ENCODE results near the gene PCDHGA1. TPM values are rescaled to one million over a fixed set of nuclear protein-coding genes. Genes with fewer than 3 reads are reported as not detected.

Gene PCDHGA1
- total and polyA plus RNA-seq, 2 experiments from 2014 or later: 1.2 to 1.7 TPM

- Histone ChIP-seq H3K36me3 (peaks cover 26% of the 10 kb centered on the region), H3K27ac (no peak overlapping the region), H3K27me3 (no peaks in the 10 kb centered on the region), H3K4me1 (ENCODE audit: low read depth) (peaks cover 6% of the 10 kb centered on the region), H3K9me3 (ENCODE audit: low read depth) (no peaks in the 10 kb centered on the region), H3K4me3 (no peak overlapping the region)
- TF ChIP-seq, protein P1, sequence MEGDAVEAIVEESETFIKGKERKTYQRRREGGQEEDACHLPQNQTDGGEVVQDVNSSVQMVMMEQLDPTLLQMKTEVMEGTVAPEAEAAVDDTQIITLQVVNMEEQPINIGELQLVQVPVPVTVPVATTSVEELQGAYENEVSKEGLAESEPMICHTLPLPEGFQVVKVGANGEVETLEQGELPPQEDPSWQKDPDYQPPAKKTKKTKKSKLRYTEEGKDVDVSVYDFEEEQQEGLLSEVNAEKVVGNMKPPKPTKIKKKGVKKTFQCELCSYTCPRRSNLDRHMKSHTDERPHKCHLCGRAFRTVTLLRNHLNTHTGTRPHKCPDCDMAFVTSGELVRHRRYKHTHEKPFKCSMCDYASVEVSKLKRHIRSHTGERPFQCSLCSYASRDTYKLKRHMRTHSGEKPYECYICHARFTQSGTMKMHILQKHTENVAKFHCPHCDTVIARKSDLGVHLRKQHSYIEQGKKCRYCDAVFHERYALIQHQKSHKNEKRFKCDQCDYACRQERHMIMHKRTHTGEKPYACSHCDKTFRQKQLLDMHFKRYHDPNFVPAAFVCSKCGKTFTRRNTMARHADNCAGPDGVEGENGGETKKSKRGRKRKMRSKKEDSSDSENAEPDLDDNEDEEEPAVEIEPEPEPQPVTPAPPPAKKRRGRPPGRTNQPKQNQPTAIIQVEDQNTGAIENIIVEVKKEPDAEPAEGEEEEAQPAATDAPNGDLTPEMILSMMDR (IDR thresholded peaks at IDR 0.05; ENCODE audit: low read depth, low read length): no peak
- no peak for DNase-seq (ENCODE audit: low read depth in 1 of 2, low spot score in 1 of 2)
Observed at GRCh38 chr5:141529873-141530272, 199.6 kb downstream of the PCDHGA1 start.

GRCh38 chr5:141532726-141533125 lies 202.4 kb downstream of the PCDHGA1 start:
- no peak for DNase-seq (ENCODE audit: low read depth in 1 of 2, low spot score in 1 of 2)
- Histone ChIP-seq H3K4me3 (no peak overlapping the region), H3K4me1 (ENCODE audit: low read depth) (peaks cover 6% of the 10 kb centered on the region), H3K9me3 (ENCODE audit: low read depth) (no peaks in the 10 kb centered on the region), H3K27ac (no peak overlapping the region), H3K27me3 (no peaks in the 10 kb centered on the region), H3K36me3 (peaks cover 20% of the 10 kb centered on the region)
- TF ChIP-seq, protein P1 (IDR thresholded peaks at IDR 0.05; ENCODE audit: low read depth, low read length): no peak

- no peaks in the 10 kb centered on the region for H3K27me3 ChIP-seq
- H3K9me3 ChIP-seq (ENCODE audit: low read depth): no peaks in the 10 kb centered on the region
- TF ChIP-seq, protein P1 (IDR thresholded peaks at IDR 0.05; ENCODE audit: low read depth, low read length): no peak
- H3K36me3 ChIP-seq: peaks cover 15% of the 10 kb centered on the region
- no peak for DNase-seq (ENCODE audit: low read depth in 1 of 2, low spot score in 1 of 2)
- H3K4me3 ChIP-seq: no peak overlapping the region
- H3K27ac ChIP-seq: no peak overlapping the region
- peaks cover 6% of the 10 kb centered on the region for H3K4me1 ChIP-seq (ENCODE audit: low read depth)
Observed at GRCh38 chr5:141533897-141534296, 203.6 kb downstream of the PCDHGA1 start.

DNA sequence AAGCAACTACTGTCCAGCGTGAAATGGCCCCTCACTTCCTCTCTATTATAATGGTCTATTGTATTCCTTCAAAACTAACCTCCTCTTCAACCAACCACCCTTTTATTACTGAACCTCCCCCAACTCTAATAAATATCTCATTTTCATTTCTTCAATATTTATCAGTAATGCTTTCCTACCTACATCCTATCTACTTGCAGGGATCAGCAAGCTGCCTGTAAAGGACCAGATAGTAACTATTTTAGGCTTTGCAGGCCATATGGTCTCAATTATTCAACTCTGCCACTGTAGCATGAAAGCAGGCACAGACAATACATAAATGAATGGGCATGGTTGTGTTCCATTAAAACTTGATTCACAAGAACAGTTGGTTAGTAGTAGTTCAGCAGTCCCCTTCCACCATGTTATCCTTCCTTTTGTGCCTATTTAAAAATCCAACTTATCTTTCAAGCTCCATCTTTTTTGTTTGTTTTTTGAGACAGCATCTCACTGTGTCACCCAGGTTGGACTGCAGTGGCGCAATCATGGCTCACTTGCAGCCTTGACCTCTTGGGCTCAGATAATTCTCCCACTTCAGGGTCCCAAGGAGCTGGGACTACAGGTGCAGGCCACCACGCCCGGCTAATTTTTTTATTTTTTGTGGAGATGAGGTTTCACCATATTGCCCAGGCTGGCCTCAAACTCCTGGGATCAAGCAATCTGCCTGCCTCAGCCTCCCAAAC lies 204.3 kb downstream of the PCDHGA1 start:
- no peak overlapping the region for H3K4me3 ChIP-seq
- TF ChIP-seq, protein P1 (IDR thresholded peaks at IDR 0.05; ENCODE audit: low read depth, low read length): no peak
- peaks cover 15% of the 10 kb centered on the region for H3K36me3 ChIP-seq
- H3K27me3 ChIP-seq: no peaks in the 10 kb centered on the region
- no peak for DNase-seq (ENCODE audit: low read depth in 1 of 2, low spot score in 1 of 2)
- H3K27ac ChIP-seq: no peak overlapping the region
- H3K9me3 ChIP-seq (ENCODE audit: low read depth): no peaks in the 10 kb centered on the region
- peaks cover 6% of the 10 kb centered on the region for H3K4me1 ChIP-seq (ENCODE audit: low read depth)

- H3K36me3 ChIP-seq: no peaks in the 10 kb centered on the region
- no peaks in the 10 kb centered on the region for H3K27me3 ChIP-seq
Observed at GRCh38 chr5:141543053-141543452, 212.7 kb downstream of the PCDHGA1 start.

More at GRCh38 chr5:141543053-141543452, 212.7 kb downstream of the PCDHGA1 start:
- TF ChIP-seq, protein P1 (IDR thresholded peaks at IDR 0.05; ENCODE audit: low read depth, low read length): no peak
- Histone ChIP-seq H3K9me3 (ENCODE audit: low read depth) (no peaks in the 10 kb centered on the region), H3K27ac (no peak overlapping the region), H3K4me1 (ENCODE audit: low read depth) (no peaks in the 10 kb centered on the region), H3K4me3 (no peak overlapping the region)
- DNase-seq (ENCODE audit: low read depth in 1 of 2, low spot score in 1 of 2): no peak

All from cardiac muscle cell (in vitro differentiated cells and primary cell).